ENCODE data around the gene SLIT1. TPM values are rescaled to one million over a fixed set of nuclear protein-coding genes. Genes with fewer than 3 reads are reported as not detected.

SLIT1 gene
- total RNA-seq, 1 donor = under 0.01 TPM

DNA sequence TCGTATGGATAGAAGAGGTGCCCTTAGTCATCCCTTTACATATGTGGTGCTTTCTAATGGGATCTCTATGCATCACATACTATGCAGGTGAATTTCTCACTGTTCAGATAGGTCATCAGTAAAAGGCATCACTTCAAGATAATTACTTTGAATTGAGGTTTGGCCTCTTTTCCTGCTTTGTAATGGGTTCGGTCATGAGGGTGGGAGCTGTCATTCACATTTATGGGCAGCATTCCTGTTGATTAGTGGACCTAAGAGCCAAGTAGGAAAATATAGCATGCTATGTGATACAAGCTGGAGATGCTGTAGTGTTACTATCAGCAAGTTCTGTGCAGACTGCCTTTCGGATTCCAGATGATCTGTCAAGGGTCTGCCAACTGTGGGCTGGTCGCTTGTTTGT is 197.3 kb downstream of the SLIT1 start:
- no peak for DNase-seq (ENCODE audit: low read depth in 2 of 3, low spot score in 2 of 3)

DNA sequence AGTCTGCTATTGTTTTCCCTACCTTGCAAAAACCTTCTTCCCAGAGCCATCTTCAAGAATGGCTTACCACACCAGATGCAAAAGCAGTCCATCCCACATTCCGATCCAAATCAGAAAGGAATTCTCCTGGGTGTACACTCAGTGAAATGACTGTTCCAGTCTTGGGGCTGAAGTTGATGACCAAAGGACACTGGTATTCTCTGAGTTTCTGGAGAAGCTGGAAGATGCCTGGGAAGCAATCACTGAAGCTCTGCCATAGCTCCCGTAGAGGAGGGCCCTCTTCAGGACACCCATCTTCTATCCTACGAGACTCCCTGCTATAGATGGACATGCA is 197.9 kb downstream of the SLIT1 start:
- DNase-seq (ENCODE audit: low read depth in 2 of 3, low spot score in 2 of 3) = no peak

GRCh38 chr10:96987141-96987841 is 198.5 kb downstream of the SLIT1 start:
- no peak for DNase-seq (ENCODE audit: low read depth in 2 of 3, low spot score in 2 of 3)

DNA sequence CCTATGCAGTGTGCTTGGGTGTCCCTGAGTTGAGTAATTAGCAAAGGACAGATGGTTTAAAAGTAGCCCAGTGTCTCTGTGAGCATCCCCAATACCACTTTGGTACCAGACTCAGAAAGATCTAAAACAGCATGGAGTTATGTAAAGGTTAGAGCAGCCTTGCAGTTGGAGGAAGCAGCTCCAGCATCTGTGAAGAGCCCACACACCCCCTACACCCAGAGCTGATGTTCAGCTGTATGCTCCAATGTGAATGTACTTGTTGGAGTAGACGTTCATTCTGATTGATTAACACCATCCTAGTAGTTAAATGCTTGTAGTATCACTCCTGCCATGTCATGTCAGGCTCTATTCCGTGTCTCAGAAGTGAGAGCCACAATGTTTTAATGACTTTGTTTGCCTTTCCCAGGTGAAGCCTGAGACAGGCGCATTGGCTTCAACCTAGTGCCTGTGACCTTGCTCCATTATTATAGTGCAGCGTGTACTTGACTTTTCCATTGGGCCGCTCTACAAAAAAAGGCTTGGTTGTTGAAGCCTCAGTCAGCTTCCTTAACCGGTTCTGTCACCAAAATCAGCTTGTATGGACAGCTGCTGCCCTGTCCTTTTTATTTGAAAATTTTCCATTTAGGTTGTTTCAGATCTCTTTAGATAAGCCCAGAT is 199.4 kb downstream of the SLIT1 start:
- DNase-seq (ENCODE audit: low read depth in 2 of 3, low spot score in 2 of 3) = peak in 1 of 3 donors; percentile 10

DNA sequence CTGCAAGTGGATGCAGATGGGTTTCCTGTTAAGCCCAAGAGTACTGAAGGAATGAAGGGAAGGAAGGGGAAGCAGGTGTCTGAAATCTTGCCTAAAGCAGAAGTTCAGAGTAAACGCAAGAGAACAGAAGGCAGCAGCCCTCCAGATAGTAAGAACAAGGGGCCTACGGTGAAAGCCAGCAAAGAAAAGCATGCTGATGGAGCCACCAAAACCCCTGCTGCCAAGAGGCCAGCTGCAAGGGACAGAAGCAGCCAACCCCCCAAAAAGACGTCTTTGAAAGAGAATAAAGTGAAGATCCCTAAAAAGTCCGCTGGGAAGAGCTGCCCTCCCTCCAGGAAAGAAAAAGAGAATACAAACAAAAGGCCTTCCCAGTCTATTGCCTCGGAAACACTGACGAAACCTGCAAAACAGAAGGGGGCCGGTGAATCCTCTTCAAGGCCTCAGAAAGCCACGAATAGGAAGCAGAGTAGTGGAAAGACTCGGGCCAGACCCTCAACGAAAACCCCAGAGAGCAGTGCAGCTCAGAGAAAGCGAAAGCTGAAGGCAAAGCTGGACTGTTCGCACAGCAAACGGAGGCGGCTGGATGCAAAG is 201.1 kb downstream of the SLIT1 start:
- peak in 2 of 3 donors; percentile 87 to 98 for DNase-seq (ENCODE audit: low read depth in 2 of 3, low spot score in 2 of 3)

DNA sequence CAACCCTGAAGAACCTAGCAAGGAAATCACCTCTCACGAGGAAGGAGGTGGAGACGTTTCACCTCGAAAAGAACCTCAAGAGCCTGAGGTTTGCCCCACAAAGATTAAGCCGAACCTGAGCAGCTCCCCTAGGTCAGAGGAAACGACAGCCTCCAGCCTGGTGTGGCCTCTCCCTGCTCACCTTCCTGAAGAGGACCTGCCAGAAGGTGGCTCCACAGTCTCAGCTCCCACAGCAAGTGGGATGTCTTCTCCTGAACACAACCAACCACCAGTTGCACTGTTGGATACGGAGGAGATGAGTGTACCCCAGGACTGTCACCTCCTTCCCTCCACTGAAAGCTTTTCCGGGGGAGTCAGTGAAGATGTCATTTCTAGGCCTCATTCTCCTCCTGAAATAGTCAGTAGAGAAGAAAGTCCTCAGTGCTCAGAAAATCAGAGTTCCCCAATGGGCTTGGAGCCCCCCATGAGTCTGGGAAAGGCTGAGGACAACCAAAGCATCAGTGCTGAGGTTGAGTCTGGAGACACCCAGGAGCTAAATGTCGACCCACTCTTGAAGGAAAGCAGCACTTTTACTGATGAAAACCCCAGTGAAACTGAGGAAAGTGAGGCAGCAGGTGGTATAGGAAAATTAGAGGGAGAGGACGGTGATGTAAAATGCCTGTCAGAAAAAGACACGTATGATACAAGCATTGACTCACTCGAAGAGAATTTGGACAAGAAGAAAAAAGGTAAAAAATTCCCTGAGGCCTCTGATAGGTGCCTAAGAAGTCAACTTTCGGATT is 203.4 kb downstream of the SLIT1 start:
- DNase-seq (ENCODE audit: low read depth in 2 of 3, low spot score in 2 of 3) = no peak

DNA sequence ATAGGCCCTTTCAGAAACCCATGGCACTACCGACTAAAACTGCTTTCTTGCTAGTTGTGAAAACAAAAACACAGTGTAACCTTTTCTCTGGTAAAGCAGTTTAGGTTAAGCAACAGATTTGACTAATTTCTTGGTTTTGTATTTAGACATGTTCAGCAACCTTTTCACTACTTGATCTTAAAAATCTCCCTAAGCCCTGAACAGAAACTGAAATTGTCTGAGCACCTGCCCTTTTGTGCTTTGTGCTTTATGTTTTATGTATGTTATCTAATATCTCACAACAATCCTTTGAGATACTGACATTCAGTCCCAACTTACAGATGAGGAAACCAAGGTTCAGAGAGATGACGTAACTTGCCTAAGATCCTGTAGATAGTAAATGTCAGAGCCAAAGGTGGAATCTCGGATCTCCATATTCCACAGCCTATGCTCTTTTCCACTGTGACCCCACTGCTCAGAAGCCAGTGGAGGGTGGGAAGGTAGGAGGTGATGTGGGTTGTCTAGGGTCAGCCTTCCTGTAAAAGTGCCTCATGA is 207.1 kb downstream of the SLIT1 start:
- no peak for DNase-seq (ENCODE audit: low read depth in 2 of 3, low spot score in 2 of 3)

DNA sequence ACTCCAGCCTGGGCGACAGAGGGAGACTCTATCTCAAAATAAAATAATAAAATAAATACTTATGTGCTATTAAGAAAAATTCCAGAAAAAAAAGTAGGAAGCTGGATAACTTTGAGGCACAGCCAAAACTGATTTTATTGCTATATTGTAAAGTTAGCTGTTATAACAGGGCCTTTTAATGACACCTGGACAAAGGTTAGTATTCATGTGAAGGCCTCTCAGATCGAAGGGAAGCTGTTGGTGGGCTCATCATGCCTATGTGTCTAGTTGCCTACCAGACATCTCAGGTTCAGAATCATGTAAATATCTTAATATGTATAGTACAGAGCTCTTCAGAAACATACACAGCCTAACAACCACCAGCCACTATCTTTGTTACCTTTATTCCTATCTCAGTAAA is 210.6 kb downstream of the SLIT1 start:
- DNase-seq (ENCODE audit: low read depth in 2 of 3, low spot score in 2 of 3) = no peak

- no peak for DNase-seq (ENCODE audit: low read depth in 2 of 3, low spot score in 2 of 3)
Observed at GRCh38 chr10:96973809-96974747, 211.7 kb downstream of the SLIT1 start.

DNA sequence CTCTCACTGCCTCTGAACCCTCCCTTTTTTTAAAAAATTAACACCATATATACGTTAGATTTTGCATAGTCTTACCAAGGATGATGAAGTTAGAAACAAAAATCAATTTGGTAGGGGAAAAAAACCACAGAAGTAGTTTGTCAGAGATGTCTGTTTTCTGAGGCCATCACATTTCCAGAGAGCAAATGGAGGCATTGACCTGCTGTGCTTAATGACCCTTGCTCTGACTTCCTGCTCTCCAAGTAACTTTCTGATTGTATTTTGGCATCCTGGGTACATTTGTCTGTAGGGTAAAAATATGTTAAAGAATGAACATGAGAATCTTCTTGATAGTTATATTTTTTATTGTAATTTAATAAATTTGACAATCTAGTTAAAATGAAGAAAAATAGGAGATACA is 213.5 kb downstream of the SLIT1 start:
- DNase-seq (ENCODE audit: low read depth in 2 of 3, low spot score in 2 of 3) = no peak

- no peak for DNase-seq (ENCODE audit: low read depth in 2 of 3, low spot score in 2 of 3)
Observed at GRCh38 chr10:96971324-96971723, 214.4 kb downstream of the SLIT1 start.

DNA sequence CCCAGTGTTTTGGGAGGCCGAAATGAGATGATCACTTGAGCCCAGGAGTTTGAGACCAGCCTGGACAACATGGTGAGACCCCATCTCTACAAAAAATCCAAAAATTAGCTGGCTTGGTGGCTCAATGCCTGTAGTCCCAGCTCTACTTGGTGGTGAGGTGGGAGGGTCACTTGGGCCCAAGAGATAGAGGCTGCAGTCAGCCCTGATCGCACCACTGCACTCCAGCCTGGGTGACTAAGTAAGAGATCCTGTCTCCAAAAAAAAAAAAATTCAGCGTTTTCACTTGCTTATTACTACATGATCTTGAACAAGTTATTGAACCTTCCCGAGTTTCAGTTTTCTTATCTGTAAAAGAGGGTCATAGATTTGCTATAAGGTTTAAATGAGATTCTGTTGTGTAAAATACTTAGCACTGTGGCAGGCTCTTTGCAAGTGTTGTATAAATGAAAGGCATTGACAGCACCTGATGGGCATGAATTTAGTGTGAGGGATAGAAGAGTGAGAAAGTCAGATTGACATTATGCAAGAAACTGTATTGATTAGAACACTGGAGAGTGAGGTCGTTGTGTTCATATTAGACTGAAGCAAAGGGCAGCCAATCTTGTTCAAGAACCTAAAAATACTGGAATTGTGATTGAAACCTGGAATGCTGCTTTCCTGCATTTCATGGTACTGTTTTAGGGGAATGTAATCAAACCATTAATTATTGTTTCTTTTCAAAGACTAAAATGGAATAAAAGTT is 216.9 kb downstream of the SLIT1 start:
- DNase-seq (ENCODE audit: low read depth in 2 of 3, low spot score in 2 of 3) = no peak

- DNase-seq (ENCODE audit: low read depth in 2 of 3, low spot score in 2 of 3) = no peak
Observed at GRCh38 chr10:96967847-96968246, 217.9 kb downstream of the SLIT1 start.

- no peak for DNase-seq (ENCODE audit: low read depth in 2 of 3, low spot score in 2 of 3)
Observed at GRCh38 chr10:96964131-96964530, 221.6 kb downstream of the SLIT1 start.

DNA sequence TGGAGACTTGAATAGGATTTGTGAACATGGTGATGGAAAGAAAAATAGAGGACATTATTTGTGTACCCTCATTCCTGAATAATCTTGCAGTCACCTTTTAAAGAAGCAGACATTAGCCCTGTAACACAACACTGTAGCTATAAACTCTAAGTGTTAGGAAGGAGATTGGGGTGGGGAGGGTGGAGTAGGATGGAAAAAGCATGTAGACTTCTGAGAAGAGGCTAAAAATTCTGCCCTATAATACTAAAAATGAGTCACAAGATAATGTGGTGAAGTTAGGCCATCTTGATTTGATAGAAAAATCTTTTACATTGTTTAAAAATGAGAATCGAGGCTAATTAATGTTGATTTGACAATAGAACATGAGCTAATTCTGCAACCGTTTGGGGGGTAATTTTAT is 224.9 kb downstream of the SLIT1 start:
- DNase-seq (ENCODE audit: low read depth in 2 of 3, low spot score in 2 of 3) = no peak

DNA sequence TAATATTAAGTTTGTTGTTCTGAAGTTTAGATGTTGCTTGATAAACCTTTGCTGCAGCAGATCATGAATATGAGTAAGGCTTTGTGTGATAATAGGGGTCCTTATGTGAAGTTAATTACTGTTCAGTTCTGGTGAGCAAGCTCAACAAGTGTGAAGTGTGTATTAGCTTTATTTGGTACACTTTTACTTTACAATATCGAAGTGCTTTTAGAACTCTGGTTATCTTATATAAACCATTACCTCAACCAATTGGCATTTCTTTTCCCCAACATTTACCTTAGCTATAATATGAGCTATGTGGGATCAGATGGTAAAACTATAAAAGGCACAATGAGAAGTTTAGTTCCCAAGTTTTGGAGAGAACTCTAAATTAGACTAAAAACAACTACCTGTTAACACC is 226.0 kb downstream of the SLIT1 start:
- no peak for DNase-seq (ENCODE audit: low read depth in 2 of 3, low spot score in 2 of 3)

- DNase-seq (ENCODE audit: low read depth in 2 of 3, low spot score in 2 of 3) = no peak
Observed at GRCh38 chr10:96958071-96958470, 227.7 kb downstream of the SLIT1 start.

GRCh38 chr10:96955794-96956193 is 230.0 kb downstream of the SLIT1 start:
- DNase-seq (ENCODE audit: low read depth in 2 of 3, low spot score in 2 of 3) = no peak

- DNase-seq (ENCODE audit: low read depth in 2 of 3, low spot score in 2 of 3) = no peak
Observed at GRCh38 chr10:96951954-96952353, 233.8 kb downstream of the SLIT1 start.
